GM12892 (cell line): ENCODE measurements around the gene ALDOC.

Experiments
- POLR2A ChIP-seq: IDR thresholded peaks from 2 replicates; pipeline ENCODE4 v1.6.1; 2011; ENCODE audit warnings: low read depth, low read length, control low read depth
- POLR2AphosphoS5 ChIP-seq: IDR thresholded peaks from 2 replicates; pipeline ENCODE4 v1.6.1; 2011; ENCODE audit warnings: low read depth, low read length, control low read depth

- TF ChIP-seq POLR2A (no peak), POLR2AphosphoS5 (no peak)
Observed at GRCh38 chr17:28618464-28618863, 41.8 kb upstream of the ALDOC start.
